BJ (cell line): ENCODE data around the gene RPUSD4. TPM values are rescaled to one million over a fixed set of nuclear protein-coding genes. Genes with fewer than 3 reads are reported as not detected.

Source experiments
- CTCF ChIA-PET: fragments of 350-600 bp; formaldehyde crosslinking; extraction: SDS; loops from one replicate; lab custom pipeline; 2021; ENCODE audit warnings: antibody characterized with exemption, inconsistent platforms; lab: Yijun Ruan, JAX
- POLR2A ChIA-PET: fragments of 300-600 bp; sonication (Branson Sonifier 250); formaldehyde crosslinking; extraction: SDS; loops from one replicate; lab custom pipeline; 2021; ENCODE audit warnings: antibody characterized with exemption; lab: Charles Lee
- DNase-seq: peaks from one replicate; pipeline ENCODE4 v3.0.0-alpha.2; 2011; ENCODE audit warnings: low read depth
- H3K27me3 ChIP-seq: 2 replicates; pipeline ENCODE4 v1.6.0; 2011; ENCODE audit warnings: low read length; ENCODE audit not compliant: control insufficient read depth, insufficient read depth
- H3K36me3 ChIP-seq: 2 replicates; pipeline ENCODE4 v1.5.1; 2011; ENCODE audit warnings: low read length; ENCODE audit not compliant: control insufficient read depth, insufficient read depth
- H3K4me3 ChIP-seq: 2 replicates; pipeline ENCODE4 v1.5.1; 2011; ENCODE audit warnings: low read depth, mild to moderate bottlenecking, control low read depth, low read length
- CTCF ChIP-seq: IDR thresholded peaks from 2 replicates; pipeline ENCODE4 v1.5.1; 2011; ENCODE audit warnings: low read depth, mild to moderate bottlenecking, control low read depth, inconsistent platforms, low read length, moderate library complexity; ENCODE audit not compliant: insufficient read depth
- polyA plus RNA-seq: library from polyadenylated mRNA; depleted of rRNA; stranded (reverse); fragments of >200 nt; gene quantifications from 2 replicates; pipeline ENCODE4 v1.2.3, GENCODE V29; 2011

The RPUSD4 gene
- polyA plus RNA-seq, 1 experiment: 31.8 TPM

- CTCF ChIA-PET: interaction anchor here (1.0 to 1.4 kb wide), 2 partner anchors 14 to 20 kb away, joined by 3 to 8 read pairs; no protein-coding TSS in a partner anchor
Measured at GRCh38 chr11:126160345-126161022, 51.0 kb downstream of the RPUSD4 start.

GRCh38 chr11:126159719-126160344, 51.6 kb downstream of the RPUSD4 start:
- CTCF ChIA-PET: interaction anchor here (1.0 to 1.4 kb wide), 2 partner anchors 14 to 19 kb away, joined by 3 to 8 read pairs; no protein-coding TSS in a partner anchor
- POLR2A ChIA-PET: no interaction called here

More at GRCh38 chr11:126160345-126161022, 51.0 kb downstream of the RPUSD4 start:
- Histone ChIP-seq H3K36me3 (no peaks in the 10 kb centered on the region), H3K27me3 (peaks cover 8% of the 10 kb centered on the region), H3K4me3 (no peak overlapping the region)
- POLR2A ChIA-PET: no interaction called here
- DNase-seq: no peak
- TF ChIP-seq CTCF: no peak

GRCh38 chr11:126158054-126158791, 53.2 kb downstream of the RPUSD4 start:
- DNase-seq: no peak

More at GRCh38 chr11:126159719-126160344, 51.6 kb downstream of the RPUSD4 start:
- H3K27me3 ChIP-seq: peaks cover 10% of the 10 kb centered on the region
- no peak overlapping the region for H3K4me3 ChIP-seq
- no peak for TF ChIP-seq CTCF
- no peaks in the 10 kb centered on the region for H3K36me3 ChIP-seq
- DNase-seq: no peak

GRCh38 chr11:126157326-126158030, 54.0 kb downstream of the RPUSD4 start:
- CTCF ChIA-PET: no interaction called here
- Histone ChIP-seq H3K27me3 (peaks cover 13% of the 10 kb centered on the region), H3K36me3 (no peaks in the 10 kb centered on the region), H3K4me3 (no peak overlapping the region)
- no peak for TF ChIP-seq CTCF
- no peak for DNase-seq
- POLR2A ChIA-PET: no interaction called here

More at GRCh38 chr11:126158054-126158791, 53.2 kb downstream of the RPUSD4 start:
- POLR2A ChIA-PET: no interaction called here
- H3K4me3 ChIP-seq: no peak overlapping the region
- H3K36me3 ChIP-seq: no peaks in the 10 kb centered on the region
- TF ChIP-seq CTCF: no peak
- peaks cover 13% of the 10 kb centered on the region for H3K27me3 ChIP-seq
- CTCF ChIA-PET: no interaction called here
